HEK293 (cell line): ENCODE measurements around the gene KRTAP21-2.

Experiments used
- CTCF ChIA-PET: fragments of 350-600 bp; formaldehyde crosslinking; extraction: SDS; loops from one replicate; lab custom pipeline; 2021; ENCODE audit warnings: antibody characterized with exemption; lab: Yijun Ruan, JAX
- POLR2A ChIA-PET: fragments of 300-600 bp; formaldehyde crosslinking; extraction: SDS; loops from one replicate; lab custom pipeline; 2020; ENCODE audit warnings: antibody characterized with exemption, inconsistent platforms; lab: Yijun Ruan, JAX
- H3K27ac ChIP-seq: fragments of 200-500 bp; sonication (Bioruptor generic); 2 replicates; pipeline ENCODE4 v1.5.1; 2014; ENCODE audit warnings: low read depth, low read length, control low read depth, inconsistent platforms; ENCODE audit errors: extremely low read depth
- H3K36me3 ChIP-seq, 2 experiments: fragments of 200-500 bp in 1 of 2; sonication (Bioruptor generic) in 1 of 2; 1 replicate in 1 of 2; 2 replicates in 1 of 2; pipeline ENCODE4 v1.5.1; 2014 to 2017; ENCODE audit warnings: inconsistent platforms in 2 of 2, low read length in 2 of 2; ENCODE audit not compliant: control insufficient read depth in 2 of 2, insufficient read depth in 1 of 2
- H3K4me1 ChIP-seq: fragments of 200-500 bp; sonication (Bioruptor generic); 2 replicates; pipeline ENCODE4 v1.5.1; 2014; ENCODE audit warnings: mild to moderate bottlenecking, low read length, inconsistent platforms; ENCODE audit not compliant: control insufficient read depth, insufficient read depth
- H3K4me3 ChIP-seq: 2 replicates; pipeline ENCODE4 v1.5.1; 2011; ENCODE audit warnings: low read depth, mild to moderate bottlenecking, control low read depth, low read length, moderate library complexity
- H3K9me3 ChIP-seq: fragments of 200-500 bp; sonication (Bioruptor generic); 2 replicates; pipeline ENCODE4 v1.5.1; 2014; ENCODE audit warnings: low read depth, low read length, inconsistent platforms; ENCODE audit not compliant: control insufficient read depth, insufficient read depth
- GLI2 ChIP-seq: fragments of 450-650 bp; formaldehyde crosslinking; IDR thresholded peaks from 2 replicates; pipeline ENCODE4; 2017; ENCODE audit warnings: missing biosample characterization, missing genetic modification characterization, low read depth, borderline replicate concordance
- HOXA7 ChIP-seq: sonication (generic); formaldehyde crosslinking; IDR thresholded peaks from 2 replicates; pipeline ENCODE4 v1.8.1; 2022; ENCODE audit warnings: missing genetic modification reagents, borderline replicate concordance
- HOXC10 ChIP-seq: sonication (generic); formaldehyde crosslinking; IDR thresholded peaks from 2 replicates; pipeline ENCODE4 v1.8.1; 2023; ENCODE audit warnings: mild to moderate bottlenecking, missing genetic modification reagents
- IKZF3 ChIP-seq: fragments of 450-650 bp; IDR thresholded peaks from 2 replicates; pipeline ENCODE4 v1.5.0; 2018; ENCODE audit warnings: missing biosample characterization, mild to moderate bottlenecking, missing genetic modification characterization, moderate library complexity
- SETDB1 ChIP-seq: IDR thresholded peaks from one replicate; pipeline ENCODE4 v1.6.1; 2017; ENCODE audit warnings: mild to moderate bottlenecking, low read length, moderate library complexity, mixed read lengths; ENCODE audit not compliant: insufficient read length
- TCF7L2 ChIP-seq: IDR thresholded peaks from 2 replicates; pipeline ENCODE4 v1.6.1; 2011; ENCODE audit warnings: low read depth, mild to moderate bottlenecking, inconsistent platforms, low read length, moderate library complexity, borderline replicate concordance
- TRIM28 ChIP-seq: IDR thresholded peaks from 2 replicates; pipeline ENCODE4 v1.6.1; 2011; ENCODE audit warnings: low read length, control low read depth, borderline replicate concordance
- ZBTB7A ChIP-seq: fragments of 450-650 bp; formaldehyde crosslinking; IDR thresholded peaks from 2 replicates; pipeline ENCODE4 v1.5.1; 2016; ENCODE audit warnings: low read depth, missing biosample characterization, missing genetic modification characterization
- ZNF133 ChIP-seq: fragments of 450-650 bp; formaldehyde crosslinking; IDR thresholded peaks from 2 replicates; pipeline ENCODE4 v1.5.1; 2016; ENCODE audit warnings: missing biosample characterization, missing genetic modification characterization
- ZNF169 ChIP-seq: fragments of 450-650 bp; formaldehyde crosslinking; IDR thresholded peaks from 2 replicates; pipeline ENCODE4 v1.5.1; 2016; ENCODE audit warnings: missing biosample characterization, missing genetic modification characterization
- ZNF174 ChIP-seq: fragments of 450-650 bp; formaldehyde crosslinking; IDR thresholded peaks from 2 replicates; pipeline ENCODE4 v1.5.0; 2017; ENCODE audit warnings: missing biosample characterization, mild to moderate bottlenecking, missing genetic modification characterization
- ZNF175 ChIP-seq: fragments of 450-650 bp; formaldehyde crosslinking; IDR thresholded peaks from 2 replicates; pipeline ENCODE4 v1.5.1; 2016; ENCODE audit warnings: missing biosample characterization, missing genetic modification characterization
- ZNF202 ChIP-seq: fragments of 450-650 bp; formaldehyde crosslinking; IDR thresholded peaks from 2 replicates; pipeline ENCODE4 v1.5.1; 2016; ENCODE audit warnings: missing biosample characterization, missing genetic modification characterization, borderline replicate concordance
- ZNF239 ChIP-seq: fragments of 450-650 bp; formaldehyde crosslinking; IDR thresholded peaks from 2 replicates; pipeline ENCODE4 v1.5.1; 2016; ENCODE audit warnings: missing biosample characterization, missing genetic modification characterization
- ZNF335 ChIP-seq: fragments of 450-650 bp; formaldehyde crosslinking; conservative IDR thresholded peaks from 2 replicates; pipeline ENCODE4 v1.5.1; 2016; ENCODE audit warnings: missing biosample characterization, missing genetic modification characterization
- ZNF366 ChIP-seq: fragments of 450-650 bp; formaldehyde crosslinking; conservative IDR thresholded peaks from 2 replicates; pipeline ENCODE4 v1.5.1; 2016; ENCODE audit warnings: missing biosample characterization, missing genetic modification characterization
- ZNF394 ChIP-seq: fragments of 450-650 bp; formaldehyde crosslinking; IDR thresholded peaks from 2 replicates; pipeline ENCODE4 v1.5.1; 2016; ENCODE audit warnings: missing biosample characterization, missing genetic modification characterization, mild to moderate bottlenecking, moderate library complexity, borderline replicate concordance
- ZNF473 ChIP-seq: fragments of 450-650 bp; formaldehyde crosslinking; IDR thresholded peaks from 2 replicates; pipeline ENCODE4 v1.5.1; 2017; ENCODE audit warnings: missing biosample characterization, missing genetic modification characterization
- ZNF510 ChIP-seq: fragments of 450-650 bp; formaldehyde crosslinking; IDR thresholded peaks from 2 replicates; pipeline ENCODE4 v1.5.1; 2018; ENCODE audit warnings: mild to moderate bottlenecking, missing genetic modification characterization, missing biosample characterization; ENCODE audit not compliant: insufficient replicate concordance
- ZNF544 ChIP-seq: fragments of 450-650 bp; formaldehyde crosslinking; IDR thresholded peaks from 2 replicates; pipeline ENCODE4 v1.5.0; 2017; ENCODE audit warnings: missing biosample characterization, missing genetic modification characterization
- ZNF548 ChIP-seq: fragments of 450-650 bp; formaldehyde crosslinking; IDR thresholded peaks from 2 replicates; pipeline ENCODE4 v1.5.1; 2016; ENCODE audit warnings: missing biosample characterization, missing genetic modification characterization
- ZNF600 ChIP-seq: fragments of 450-650 bp; formaldehyde crosslinking; IDR thresholded peaks from 2 replicates; pipeline ENCODE4 v1.5.1; 2016; ENCODE audit warnings: missing biosample characterization, missing genetic modification characterization
- ZNF660 ChIP-seq: fragments of 450-650 bp; IDR thresholded peaks from 2 replicates; pipeline ENCODE4 v1.5.1; 2018; ENCODE audit warnings: missing biosample characterization, mild to moderate bottlenecking, missing genetic modification characterization
- ZNF701 ChIP-seq: fragments of 450-650 bp; formaldehyde crosslinking; IDR thresholded peaks from 2 replicates; pipeline ENCODE4 v1.5.1; 2016; ENCODE audit warnings: missing biosample characterization, missing genetic modification characterization
- TF ChIP-seq, protein P1 (sequence below): fragments of 450-650 bp; formaldehyde crosslinking; IDR thresholded peaks from 2 replicates; pipeline ENCODE4 v1.5.1; 2016; ENCODE audit warnings: missing biosample characterization, missing genetic modification characterization
- TF ChIP-seq, protein P2 (sequence below): fragments of 450-650 bp; formaldehyde crosslinking; IDR thresholded peaks from 2 replicates; pipeline ENCODE4 v1.5.1; 2016; ENCODE audit warnings: missing biosample characterization, missing genetic modification characterization
- TF ChIP-seq, protein P3 (sequence below): fragments of 450-650 bp; formaldehyde crosslinking; IDR thresholded peaks from 2 replicates; pipeline ENCODE4 v1.5.1; 2016; ENCODE audit warnings: missing biosample characterization, missing genetic modification characterization
- TF ChIP-seq, protein P4 (sequence below): fragments of 450-650 bp; formaldehyde crosslinking; IDR thresholded peaks from 2 replicates; pipeline ENCODE4 v1.5.1; 2017; ENCODE audit warnings: missing biosample characterization, missing genetic modification characterization

Gene KRTAP21-2

DNA sequence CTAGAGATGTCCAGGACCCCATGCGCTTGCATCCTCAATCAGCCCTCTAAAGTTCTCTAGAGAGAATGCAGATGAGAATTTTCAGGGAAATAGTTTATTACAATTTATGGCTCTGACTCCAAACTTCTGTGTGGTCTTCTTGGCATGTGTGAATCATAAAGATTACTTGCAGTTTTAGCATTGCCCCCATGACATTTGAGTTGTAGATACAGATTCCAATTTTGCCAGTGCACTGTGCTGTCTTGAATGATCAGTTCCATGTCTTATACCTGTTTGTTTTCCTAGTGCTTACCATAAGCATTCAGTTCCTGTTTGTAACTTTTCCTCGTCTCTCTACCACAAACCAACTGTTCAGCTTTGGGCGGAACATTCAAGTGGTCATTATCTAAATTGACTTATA is 33.3 kb downstream of the KRTAP21-2 start:
- Histone ChIP-seq H3K4me3 (no peak overlapping the region), H3K27ac (no peak overlapping the region), H3K36me3 (no peaks in the 10 kb centered on the region), H3K4me1 (no peaks in the 10 kb centered on the region), H3K9me3 (no peaks in the 10 kb centered on the region)
- CTCF ChIA-PET = no interaction called here
- no peak for TF ChIP-seq HOXA7 (CRISPR knock-in tag)
- no peak for TF ChIP-seq ZNF335 (tag by site-specific recombination)
- TF ChIP-seq, protein P1, sequence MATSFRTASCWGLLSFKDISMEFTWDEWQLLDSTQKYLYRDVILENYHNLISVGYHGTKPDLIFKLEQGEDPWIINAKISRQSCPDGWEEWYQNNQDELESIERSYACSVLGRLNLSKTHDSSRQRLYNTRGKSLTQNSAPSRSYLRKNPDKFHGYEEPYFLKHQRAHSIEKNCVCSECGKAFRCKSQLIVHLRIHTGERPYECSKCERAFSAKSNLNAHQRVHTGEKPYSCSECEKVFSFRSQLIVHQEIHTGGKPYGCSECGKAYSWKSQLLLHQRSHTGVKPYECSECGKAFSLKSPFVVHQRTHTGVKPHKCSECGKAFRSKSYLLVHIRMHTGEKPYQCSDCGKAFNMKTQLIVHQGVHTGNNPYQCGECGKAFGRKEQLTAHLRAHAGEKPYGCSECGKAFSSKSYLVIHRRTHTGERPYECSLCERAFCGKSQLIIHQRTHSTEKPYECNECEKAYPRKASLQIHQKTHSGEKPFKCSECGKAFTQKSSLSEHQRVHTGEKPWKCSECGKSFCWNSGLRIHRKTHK (tag by site-specific recombination) = no peak
- no peak for TF ChIP-seq TCF7L2
- no peak for TF ChIP-seq ZNF600
- TF ChIP-seq ZNF239 (tag by site-specific recombination) = no peak
- TF ChIP-seq HOXC10 (CRISPR knock-in tag) = no peak
- no peak for TF ChIP-seq ZNF510 (tag by site-specific recombination)
- no peak for TF ChIP-seq ZNF133 (tag by site-specific recombination)
- no peak for TF ChIP-seq ZNF548 (tag by site-specific recombination)
- POLR2A ChIA-PET = no interaction called here

DNA sequence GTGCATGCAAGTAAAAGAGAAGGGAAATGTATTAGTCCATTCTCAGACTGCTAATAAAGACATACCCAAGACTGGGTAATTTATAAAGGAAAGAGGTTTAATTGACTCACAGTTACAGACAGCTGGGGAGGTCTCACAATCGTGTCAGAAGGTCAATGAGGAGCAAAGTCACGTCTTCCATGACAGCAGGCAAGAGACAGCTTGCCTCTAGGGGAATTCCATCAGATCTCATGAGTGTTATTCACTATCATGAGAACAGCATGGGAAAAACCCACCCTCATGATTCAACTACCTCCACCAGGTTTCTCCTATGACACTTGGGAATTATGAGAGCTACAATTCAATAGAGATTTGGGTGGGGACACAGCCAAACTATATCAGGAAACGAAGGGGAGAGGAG is 36.6 kb downstream of the KRTAP21-2 start:
- POLR2A ChIA-PET = no interaction called here
- Histone ChIP-seq H3K4me3 (no peak overlapping the region), H3K27ac (no peak overlapping the region), H3K36me3 (no peaks in the 10 kb centered on the region), H3K4me1 (no peaks in the 10 kb centered on the region), H3K9me3 (no peaks in the 10 kb centered on the region)
- CTCF ChIA-PET = no interaction called here
- TF ChIP-seq ZNF366 (no peak), TRIM28 (no peak)
- TF ChIP-seq, protein P2, sequence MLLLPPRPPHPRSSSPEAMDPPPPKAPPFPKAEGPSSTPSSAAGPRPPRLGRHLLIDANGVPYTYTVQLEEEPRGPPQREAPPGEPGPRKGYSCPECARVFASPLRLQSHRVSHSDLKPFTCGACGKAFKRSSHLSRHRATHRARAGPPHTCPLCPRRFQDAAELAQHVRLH (tag by site-specific recombination) = no peak
- TF ChIP-seq, protein P3, sequence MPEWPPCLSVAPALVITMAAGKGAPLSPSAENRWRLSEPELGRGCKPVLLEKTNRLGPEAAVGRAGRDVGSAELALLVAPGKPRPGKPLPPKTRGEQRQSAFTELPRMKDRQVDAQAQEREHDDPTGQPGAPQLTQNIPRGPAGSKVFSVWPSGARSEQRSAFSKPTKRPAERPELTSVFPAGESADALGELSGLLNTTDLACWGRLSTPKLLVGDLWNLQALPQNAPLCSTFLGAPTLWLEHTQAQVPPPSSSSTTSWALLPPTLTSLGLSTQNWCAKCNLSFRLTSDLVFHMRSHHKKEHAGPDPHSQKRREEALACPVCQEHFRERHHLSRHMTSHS (tag by site-specific recombination) = no peak

DNA sequence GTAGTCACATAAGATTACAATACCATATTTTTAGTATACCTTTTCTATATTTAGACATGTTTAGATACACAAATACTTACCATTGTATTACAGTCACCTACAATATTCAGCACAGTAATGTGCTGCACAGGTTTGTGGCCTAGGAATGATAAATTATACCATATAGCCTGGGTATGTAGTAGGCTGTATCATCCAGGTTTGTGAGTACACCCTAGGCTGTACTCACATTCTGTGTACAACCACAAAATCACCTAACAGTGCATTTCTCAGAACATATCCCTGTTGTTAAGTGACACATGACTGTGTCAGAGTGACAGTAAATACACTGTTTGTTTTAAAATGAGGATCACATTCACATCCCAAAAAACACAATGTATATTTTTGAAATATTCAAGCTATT is 39.6 kb downstream of the KRTAP21-2 start:
- Histone ChIP-seq H3K27ac (no peak overlapping the region), H3K9me3 (no peaks in the 10 kb centered on the region)
- POLR2A ChIA-PET = no interaction called here

More for the DNA sequence above, 39.6 kb downstream of the KRTAP21-2 start:
- CTCF ChIA-PET = no interaction called here
- Histone ChIP-seq H3K36me3 (no peaks in the 10 kb centered on the region), H3K4me3 (no peak overlapping the region), H3K4me1 (no peaks in the 10 kb centered on the region)
- TF ChIP-seq ZNF239 (tag by site-specific recombination) (no peak), ZNF473 (tag by site-specific recombination) (no peak), ZNF202 (tag by site-specific recombination) (no peak), GLI2 (tag by site-specific recombination) (no peak), ZNF660 (no peak), ZNF394 (tag by site-specific recombination) (no peak), SETDB1 (no peak), ZBTB7A (tag by site-specific recombination) (no peak), ZNF175 (tag by site-specific recombination) (no peak), ZNF169 (tag by site-specific recombination) (no peak), ZNF544 (tag by site-specific recombination) (no peak), ZNF701 (tag by site-specific recombination) (no peak), ZNF335 (tag by site-specific recombination) (no peak), ZNF174 (no peak), IKZF3 (tag by site-specific recombination) (no peak)
- TF ChIP-seq, protein P2 (tag by site-specific recombination) = no peak
- TF ChIP-seq, protein P4, sequence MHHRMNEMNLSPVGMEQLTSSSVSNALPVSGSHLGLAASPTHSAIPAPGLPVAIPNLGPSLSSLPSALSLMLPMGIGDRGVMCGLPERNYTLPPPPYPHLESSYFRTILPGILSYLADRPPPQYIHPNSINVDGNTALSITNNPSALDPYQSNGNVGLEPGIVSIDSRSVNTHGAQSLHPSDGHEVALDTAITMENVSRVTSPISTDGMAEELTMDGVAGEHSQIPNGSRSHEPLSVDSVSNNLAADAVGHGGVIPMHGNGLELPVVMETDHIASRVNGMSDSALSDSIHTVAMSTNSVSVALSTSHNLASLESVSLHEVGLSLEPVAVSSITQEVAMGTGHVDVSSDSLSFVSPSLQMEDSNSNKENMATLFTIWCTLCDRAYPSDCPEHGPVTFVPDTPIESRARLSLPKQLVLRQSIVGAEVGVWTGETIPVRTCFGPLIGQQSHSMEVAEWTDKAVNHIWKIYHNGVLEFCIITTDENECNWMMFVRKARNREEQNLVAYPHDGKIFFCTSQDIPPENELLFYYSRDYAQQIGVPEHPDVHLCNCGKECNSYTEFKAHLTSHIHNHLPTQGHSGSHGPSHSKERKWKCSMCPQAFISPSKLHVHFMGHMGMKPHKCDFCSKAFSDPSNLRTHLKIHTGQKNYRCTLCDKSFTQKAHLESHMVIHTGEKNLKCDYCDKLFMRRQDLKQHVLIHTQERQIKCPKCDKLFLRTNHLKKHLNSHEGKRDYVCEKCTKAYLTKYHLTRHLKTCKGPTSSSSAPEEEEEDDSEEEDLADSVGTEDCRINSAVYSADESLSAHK (tag by site-specific recombination) = no peak
